Stimulated activated memory B cell treated with anti-CD40 and anti-IgM and Interleukin-4, amounts not matched to agents 10 μg/mL and 1 μg/mL and 100 μg/mL, for 72 hours (primary cell): Measurements from ENCODE around the gene MORF4L1.
A peak's percentile ranks its signal among the peaks of the same experiment; 100 is the strongest.
"Not testable (repeated sequence)": the region's sequence is repeated elsewhere in the genome, so short reads cannot be mapped to it uniquely, and the experiment has no call there.

ENCODE experiments used
- ATAC-seq: fragments of 150-1000 bp; cut with Tn5 transposase; 2 replicates; pipeline ENCODE4 v1.10.0; 2021
- H3K27ac Mint-ChIP-seq: one replicate; pipeline ENCODE4 v1.8.0; 2022; ENCODE audit warnings: mild to moderate bottlenecking, mixed read lengths
- H3K27me3 Mint-ChIP-seq: one replicate; pipeline ENCODE4 v1.8.0; 2022; ENCODE audit warnings: mixed read lengths
- H3K36me3 Mint-ChIP-seq: one replicate; pipeline ENCODE4 v1.8.0; 2022; ENCODE audit warnings: mixed read lengths
- H3K4me1 Mint-ChIP-seq: one replicate; pipeline ENCODE4 v1.8.0; 2022; ENCODE audit warnings: mixed read lengths
- H3K4me3 Mint-ChIP-seq: one replicate; pipeline ENCODE4 v1.8.0; 2022; ENCODE audit warnings: mild to moderate bottlenecking, moderate library complexity, mixed read lengths
- H3K9me3 Mint-ChIP-seq: one replicate; pipeline ENCODE4 v1.8.0; 2022; ENCODE audit warnings: mixed read lengths

The MORF4L1 gene

GRCh38 chr15:78847387-78847906 lies 25.2 kb upstream of the MORF4L1 start:
- not testable (repeated sequence) for H3K27me3 Mint-ChIP-seq, H3K4me3 Mint-ChIP-seq, H3K9me3 Mint-ChIP-seq, H3K27ac Mint-ChIP-seq, H3K36me3 Mint-ChIP-seq, ATAC-seq
- peaks cover 10% of the 10 kb centered on the region for H3K4me1 Mint-ChIP-seq

- ATAC-seq = no peak
- no peak overlapping the region for H3K4me3 Mint-ChIP-seq
- no peaks in the 10 kb centered on the region for H3K9me3 Mint-ChIP-seq
- no peaks in the 10 kb centered on the region for H3K27me3 Mint-ChIP-seq
- no peaks in the 10 kb centered on the region for H3K4me1 Mint-ChIP-seq
- no peak overlapping the region for H3K27ac Mint-ChIP-seq
- no peaks in the 10 kb centered on the region for H3K36me3 Mint-ChIP-seq
These were observed 22.3 kb upstream of the MORF4L1 start for GRCh38 chr15:78850352-78850751.

- no peaks in the 10 kb centered on the region for H3K9me3 Mint-ChIP-seq
- H3K36me3 Mint-ChIP-seq = no peaks in the 10 kb centered on the region
- H3K4me3 Mint-ChIP-seq = no peak overlapping the region
- H3K4me1 Mint-ChIP-seq = no peaks in the 10 kb centered on the region
- no peak for ATAC-seq
- no peaks in the 10 kb centered on the region for H3K27me3 Mint-ChIP-seq
- no peak overlapping the region for H3K27ac Mint-ChIP-seq
These were observed 21.5 kb upstream of the MORF4L1 start for GRCh38 chr15:78850941-78851755.

GRCh38 chr15:78853500-78853899 lies 19.2 kb upstream of the MORF4L1 start:
- ATAC-seq = no peak
- H3K4me3 Mint-ChIP-seq = no peak overlapping the region
- H3K4me1 Mint-ChIP-seq = no peaks in the 10 kb centered on the region
- no peaks in the 10 kb centered on the region for H3K27me3 Mint-ChIP-seq
- H3K27ac Mint-ChIP-seq = no peak overlapping the region
- H3K9me3 Mint-ChIP-seq = no peaks in the 10 kb centered on the region
- H3K36me3 Mint-ChIP-seq = no peaks in the 10 kb centered on the region

GRCh38 chr15:78854833-78855372 lies 17.8 kb upstream of the MORF4L1 start:
- Mint-ChIP-seq H3K27ac (no peak overlapping the region), H3K4me3 (no peak overlapping the region), H3K27me3 (no peaks in the 10 kb centered on the region), H3K4me1 (peaks cover 2% of the 10 kb centered on the region), H3K9me3 (no peaks in the 10 kb centered on the region), H3K36me3 (no peaks in the 10 kb centered on the region)
- no peak for ATAC-seq

GRCh38 chr15:78855746-78856145 lies 16.9 kb upstream of the MORF4L1 start:
- H3K4me1 Mint-ChIP-seq = peaks cover 5% of the 10 kb centered on the region
- no peak overlapping the region for H3K27ac Mint-ChIP-seq
- no peak overlapping the region for H3K4me3 Mint-ChIP-seq
- no peaks in the 10 kb centered on the region for H3K36me3 Mint-ChIP-seq
- no peaks in the 10 kb centered on the region for H3K27me3 Mint-ChIP-seq
- H3K9me3 Mint-ChIP-seq = no peaks in the 10 kb centered on the region
- no peak for ATAC-seq

GRCh38 chr15:78859971-78860719 lies 12.5 kb upstream of the MORF4L1 start:
- peak overlapping the region; percentile 85 for H3K4me3 Mint-ChIP-seq
- H3K27me3 Mint-ChIP-seq = no peaks in the 10 kb centered on the region
- peak overlapping the region; percentile 80 for H3K27ac Mint-ChIP-seq
- peak; percentile 89 for ATAC-seq
- H3K36me3 Mint-ChIP-seq = no peaks in the 10 kb centered on the region
- no peaks in the 10 kb centered on the region for H3K9me3 Mint-ChIP-seq
- peaks cover 9% of the 10 kb centered on the region for H3K4me1 Mint-ChIP-seq

GRCh38 chr15:78865585-78865984 lies 7.1 kb upstream of the MORF4L1 start:
- not testable (repeated sequence) for H3K27me3 Mint-ChIP-seq, ATAC-seq, H3K36me3 Mint-ChIP-seq, H3K9me3 Mint-ChIP-seq, H3K4me3 Mint-ChIP-seq, H3K27ac Mint-ChIP-seq, H3K4me1 Mint-ChIP-seq

GRCh38 chr15:78866031-78866430 lies 6.7 kb upstream of the MORF4L1 start:
- not testable (repeated sequence) for H3K9me3 Mint-ChIP-seq, H3K27me3 Mint-ChIP-seq, H3K4me1 Mint-ChIP-seq, ATAC-seq, H3K27ac Mint-ChIP-seq, H3K36me3 Mint-ChIP-seq, H3K4me3 Mint-ChIP-seq

GRCh38 chr15:78866803-78867202 lies 5.9 kb upstream of the MORF4L1 start:
- no peak overlapping the region for H3K27ac Mint-ChIP-seq
- no peak overlapping the region for H3K4me3 Mint-ChIP-seq
- peaks cover 4% of the 10 kb centered on the region for H3K4me1 Mint-ChIP-seq
- H3K9me3 Mint-ChIP-seq = no peaks in the 10 kb centered on the region
- no peak for ATAC-seq
- no peaks in the 10 kb centered on the region for H3K36me3 Mint-ChIP-seq
- H3K27me3 Mint-ChIP-seq = no peaks in the 10 kb centered on the region

- Mint-ChIP-seq H3K27me3 (no peaks in the 10 kb centered on the region), H3K4me1 (peaks cover 4% of the 10 kb centered on the region), H3K36me3 (no peaks in the 10 kb centered on the region), H3K9me3 (no peaks in the 10 kb centered on the region), H3K27ac (no peak overlapping the region), H3K4me3 (no peak overlapping the region)
- ATAC-seq = no peak
These were observed 4.3 kb upstream of the MORF4L1 start for GRCh38 chr15:78868366-78868765.

GRCh38 chr15:78871483-78872127 lies 1.1 kb upstream of the MORF4L1 start:
- Mint-ChIP-seq H3K4me1 (peaks cover 26% of the 10 kb centered on the region), H3K27ac (peak overlapping the region; percentile 99), H3K4me3 (peak overlapping the region; percentile 74), H3K36me3 (peaks cover 15% of the 10 kb centered on the region)
- not testable (repeated sequence) for H3K9me3 Mint-ChIP-seq, H3K27me3 Mint-ChIP-seq, ATAC-seq

- peaks cover 15% of the 10 kb centered on the region for H3K36me3 Mint-ChIP-seq
- H3K27ac Mint-ChIP-seq = peak overlapping the region; percentile 99
- no peaks in the 10 kb centered on the region for H3K27me3 Mint-ChIP-seq
- H3K4me3 Mint-ChIP-seq = peak overlapping the region; percentile 89
- H3K4me1 Mint-ChIP-seq = peaks cover 38% of the 10 kb centered on the region
- peak; percentile 86 for ATAC-seq
- no peaks in the 10 kb centered on the region for H3K9me3 Mint-ChIP-seq
These were observed 492 bp downstream of the MORF4L1 start for GRCh38 chr15:78872972-78873792.
